Activated CD8-positive, alpha-beta T cell treated with anti-CD3 and anti-CD28 coated beads for 36 hours (primary cell): ENCODE results near the gene TMEM109. TPM values are rescaled to one million over a fixed set of nuclear protein-coding genes. Genes with fewer than 3 reads are reported as not detected.

ENCODE experiments used
- ATAC-seq: fragments of 200-7000 bp; cut with Tn5 transposase; one replicate; pipeline ENCODE4 v1.10.0; 2021; ENCODE audit warnings: mild to moderate bottlenecking, moderate library complexity
- CTCF ChIA-PET: fragments of 350-600 bp; sonication (Branson Sonifier 250); formaldehyde crosslinking; loops from one replicate; lab custom pipeline; 2021; ENCODE audit warnings: antibody characterized with exemption; lab: Charles Lee
- POLR2A ChIA-PET: fragments of 350-600 bp; sonication (Branson Sonifier 250); formaldehyde crosslinking; loops from one replicate; lab custom pipeline; 2021; ENCODE audit warnings: antibody characterized with exemption; lab: Charles Lee
- DNase-seq: peaks from one replicate; pipeline ENCODE4 v3.0.0-alpha.2; 2020
- H3K27ac Mint-ChIP-seq: one replicate; pipeline ENCODE4 v1.8.0; 2021; ENCODE audit warnings: mild to moderate bottlenecking, mixed read lengths
- H3K27me3 Mint-ChIP-seq: one replicate; pipeline ENCODE4 v1.8.0; 2021; ENCODE audit warnings: mixed read lengths
- H3K36me3 Mint-ChIP-seq: one replicate; pipeline ENCODE4 v1.8.0; 2021; ENCODE audit warnings: low read depth, mixed read lengths
- H3K4me1 Mint-ChIP-seq: one replicate; pipeline ENCODE4 v1.8.0; 2021; ENCODE audit warnings: low read depth, mixed read lengths
- H3K4me3 Mint-ChIP-seq: one replicate; pipeline ENCODE4 v1.8.0; 2021; ENCODE audit warnings: mild to moderate bottlenecking, moderate library complexity, mixed read lengths
- H3K9me3 Mint-ChIP-seq: one replicate; pipeline ENCODE4 v1.8.0; 2021; ENCODE audit warnings: mixed read lengths
- intact Hi-C: fragments of 100-400 bp; cut with micrococcal nuclease; formaldehyde crosslinking; loops from one replicate; pipeline ENCODE4 v1.10.0; 2022
- total RNA-seq, 2 experiments: library from RNA; stranded (reverse); gene quantifications; one replicate each; pipeline ENCODE4 v1.2.3, GENCODE V29; 2021
- TF ChIP-seq, protein P1 (sequence below): fragments of 200-600 bp; IDR thresholded peaks from one replicate; pipeline ENCODE4 v1.8.0; 2022; ENCODE audit warnings: antibody characterized with exemption, mild to moderate bottlenecking

Gene TMEM109
- total RNA-seq, 2 experiments from 2014 or later, result 93.2 to 101 TPM

- no peak for ATAC-seq
- no peaks in the 10 kb centered on the region for H3K9me3 Mint-ChIP-seq
- H3K27ac Mint-ChIP-seq, result no peak overlapping the region
- H3K4me1 Mint-ChIP-seq, result peaks cover 7% of the 10 kb centered on the region
- H3K4me3 Mint-ChIP-seq, result no peak overlapping the region
- ChIA-PET POLR2A (no interaction called here), CTCF (no interaction called here)
- H3K27me3 Mint-ChIP-seq, result peaks cover 9% of the 10 kb centered on the region
- DNase-seq, result no peak
- TF ChIP-seq, protein P1, sequence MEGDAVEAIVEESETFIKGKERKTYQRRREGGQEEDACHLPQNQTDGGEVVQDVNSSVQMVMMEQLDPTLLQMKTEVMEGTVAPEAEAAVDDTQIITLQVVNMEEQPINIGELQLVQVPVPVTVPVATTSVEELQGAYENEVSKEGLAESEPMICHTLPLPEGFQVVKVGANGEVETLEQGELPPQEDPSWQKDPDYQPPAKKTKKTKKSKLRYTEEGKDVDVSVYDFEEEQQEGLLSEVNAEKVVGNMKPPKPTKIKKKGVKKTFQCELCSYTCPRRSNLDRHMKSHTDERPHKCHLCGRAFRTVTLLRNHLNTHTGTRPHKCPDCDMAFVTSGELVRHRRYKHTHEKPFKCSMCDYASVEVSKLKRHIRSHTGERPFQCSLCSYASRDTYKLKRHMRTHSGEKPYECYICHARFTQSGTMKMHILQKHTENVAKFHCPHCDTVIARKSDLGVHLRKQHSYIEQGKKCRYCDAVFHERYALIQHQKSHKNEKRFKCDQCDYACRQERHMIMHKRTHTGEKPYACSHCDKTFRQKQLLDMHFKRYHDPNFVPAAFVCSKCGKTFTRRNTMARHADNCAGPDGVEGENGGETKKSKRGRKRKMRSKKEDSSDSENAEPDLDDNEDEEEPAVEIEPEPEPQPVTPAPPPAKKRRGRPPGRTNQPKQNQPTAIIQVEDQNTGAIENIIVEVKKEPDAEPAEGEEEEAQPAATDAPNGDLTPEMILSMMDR, result no peak
- no peaks in the 10 kb centered on the region for H3K36me3 Mint-ChIP-seq
- intact Hi-C loops, result no loop called here
Observed at GRCh38 chr11:60930394-60930793, 16.4 kb downstream of the TMEM109 start.

DNA sequence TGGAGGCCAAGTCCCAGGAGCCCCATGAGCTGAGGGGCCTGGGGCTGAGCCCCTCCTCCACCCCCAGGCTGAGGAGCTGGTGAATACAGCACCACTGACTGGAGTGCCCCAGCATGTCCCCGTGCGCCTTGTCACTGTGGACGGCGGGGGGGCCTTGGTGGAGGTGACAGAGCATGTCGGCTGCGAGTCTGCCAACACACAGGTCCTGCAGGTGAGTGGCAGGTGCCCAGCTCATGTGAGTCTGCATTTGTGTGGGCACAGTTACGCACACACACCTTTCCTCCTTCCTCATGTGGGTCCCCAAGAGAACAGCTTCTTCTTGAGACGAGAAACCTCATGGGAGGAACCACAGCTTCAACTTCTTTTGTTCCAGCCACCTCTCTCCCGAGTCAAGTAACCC lies 18.0 kb downstream of the TMEM109 start:
- no peak for ATAC-seq
- intact Hi-C loops, result no loop called here

GRCh38 chr11:60932605-60933356 lies 18.8 kb downstream of the TMEM109 start:
- Mint-ChIP-seq H3K4me1 (no peaks in the 10 kb centered on the region), H3K27ac (no peak overlapping the region), H3K9me3 (no peaks in the 10 kb centered on the region), H3K27me3 (peaks cover 3% of the 10 kb centered on the region), H3K4me3 (no peak overlapping the region), H3K36me3 (no peaks in the 10 kb centered on the region)
- POLR2A ChIA-PET, result interaction anchor here (1.1 to 1.4 kb wide), 2 partner anchors 10 to 14 kb away, joined by 3 read pairs; no protein-coding TSS in a partner anchor
- DNase-seq, result no peak
- TF ChIP-seq, protein P1, result no peak
- intact Hi-C loops, result no loop called here
- ATAC-seq, result no peak
- CTCF ChIA-PET, result no interaction called here

More for the DNA sequence above, 18.0 kb downstream of the TMEM109 start:
- DNase-seq, result no peak
- Mint-ChIP-seq H3K27me3 (peaks cover 3% of the 10 kb centered on the region), H3K4me1 (no peaks in the 10 kb centered on the region), H3K36me3 (no peaks in the 10 kb centered on the region), H3K27ac (no peak overlapping the region), H3K9me3 (no peaks in the 10 kb centered on the region), H3K4me3 (no peak overlapping the region)
- CTCF ChIA-PET, result no interaction called here
- POLR2A ChIA-PET, result interaction anchor here (1.1 kb wide), 1 partner anchor 10 kb away, joined by 3 read pairs; no protein-coding TSS in a partner anchor
- TF ChIP-seq, protein P1, result no peak

GRCh38 chr11:60933416-60934123 lies 19.6 kb downstream of the TMEM109 start:
- ChIA-PET CTCF (no interaction called here), POLR2A (interaction anchor here (0.7 to 1.4 kb wide), 2 partner anchors 15 to 115 kb away, joined by 3 read pairs; no protein-coding TSS in a partner anchor)
- Mint-ChIP-seq H3K9me3 (no peaks in the 10 kb centered on the region), H3K27me3 (peaks cover 3% of the 10 kb centered on the region), H3K27ac (no peak overlapping the region), H3K4me3 (no peak overlapping the region), H3K36me3 (no peaks in the 10 kb centered on the region), H3K4me1 (no peaks in the 10 kb centered on the region)
- no peak for DNase-seq
- no peak for ATAC-seq
- TF ChIP-seq, protein P1, result no peak
- intact Hi-C loops, result no loop called here
